Cortex of kidney (tissue), 1 donor: Measurements from ENCODE around the gene SMIM28.

Experiments used
- DNase-seq: peaks from one replicate; lab custom pipeline; 2025; lab: John Stamatoyannopoulos, UW

The SMIM28 gene

DNA sequence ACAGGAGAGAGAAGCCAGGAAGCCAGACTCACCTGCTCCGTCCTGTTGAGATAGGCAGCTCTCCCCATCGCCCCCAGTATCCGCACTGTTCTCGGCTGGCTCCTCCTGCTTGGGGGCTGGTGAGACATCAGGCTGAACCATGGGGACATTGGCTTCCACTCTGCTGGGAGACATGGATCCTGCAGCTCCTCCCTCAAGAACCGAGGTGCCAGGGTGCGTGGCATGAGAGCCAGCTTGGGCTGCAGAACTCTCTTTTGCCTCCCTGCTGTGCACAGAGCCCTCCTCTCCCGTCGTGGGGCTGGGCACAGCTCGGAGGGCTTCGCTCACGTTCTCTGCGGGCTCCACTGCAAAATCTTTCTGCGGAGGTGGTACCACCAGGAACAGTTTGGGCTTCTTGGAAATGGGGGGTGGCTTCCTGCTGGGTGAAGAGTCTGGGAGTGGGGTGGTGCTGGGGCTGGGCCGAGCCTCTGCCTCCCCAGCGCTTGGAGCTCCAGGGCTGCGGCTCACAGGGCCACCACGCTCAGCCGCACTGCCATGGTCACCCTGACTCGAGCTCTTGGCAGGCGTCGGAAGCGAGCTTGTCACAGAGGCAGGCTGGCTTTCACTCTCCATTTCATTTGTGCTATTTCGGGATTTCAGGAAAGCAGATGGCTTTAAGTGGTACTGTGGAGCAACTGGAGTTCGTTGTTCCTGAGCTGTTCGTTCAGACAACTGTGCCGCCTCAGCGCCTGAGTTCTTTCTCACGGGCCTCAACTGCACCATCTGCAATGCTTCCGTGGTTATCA is 52.8 kb downstream of the SMIM28 start:
- DNase-seq = no peak

GRCh38 chr6:138431256-138432062 is 53.8 kb downstream of the SMIM28 start:
- DNase-seq = no peak

DNA sequence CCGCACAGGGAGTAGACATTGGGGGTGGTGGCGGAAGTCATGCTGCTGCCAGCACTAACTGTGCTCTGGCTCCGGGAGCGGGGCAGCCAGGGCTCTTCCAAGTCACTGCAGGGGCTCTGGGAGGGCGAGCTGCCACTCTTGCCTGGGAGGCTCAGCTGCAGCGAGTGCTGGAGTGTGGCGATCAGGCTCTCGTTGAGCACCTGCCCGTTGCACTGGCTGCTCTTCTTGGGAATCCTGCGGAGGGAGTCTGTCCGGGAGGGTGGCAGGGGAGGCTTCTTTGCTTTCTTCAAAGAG is 54.3 kb downstream of the SMIM28 start:
- no peak for DNase-seq
